Stomach (tissue), 4 donors: ENCODE results near the gene SYNDIG1.

Source experiments
- CTCF ChIP-seq, 7 experiments: fragments of 450-650 bp in 4 of 7; fragments of 200-600 bp in 3 of 7; sonication (generic) in 3 of 7; IDR thresholded peaks; one replicate each; pipeline ENCODE4 v1.5.1; 2016 to 2019; ENCODE audit warnings: antibody characterized with exemption in 7 of 7, control low read depth in 2 of 7, mild to moderate bottlenecking in 1 of 7
- EP300 ChIP-seq: sonication (generic); formaldehyde crosslinking; IDR thresholded peaks from one replicate; pipeline ENCODE4 v1.6.1; 2017; ENCODE audit warnings: antibody characterized with exemption
- POLR2A ChIP-seq, 4 donors: fragments of 450-650 bp; IDR thresholded peaks; one replicate each; pipeline ENCODE4 v1.6.1; 2016; ENCODE audit warnings: antibody characterized with exemption in 4 of 4, control low read depth in 2 of 4, mild to moderate bottlenecking in 1 of 4, moderate library complexity in 1 of 4

GRCh38 chr20:24453869-24454268 lies 15.6 kb upstream of the SYNDIG1 start:
- TF ChIP-seq CTCF (IDR thresholded peaks at IDR 0.05) (no peak), EP300 (no peak), POLR2A (IDR thresholded peaks at IDR 0.05) (no peak)
